Central memory CD8-positive, alpha-beta T cell (primary cell): ENCODE results near the gene DTD1.
"Not testable (repeated sequence)": the region's sequence is repeated elsewhere in the genome, so short reads cannot be mapped to it uniquely, and the experiment has no call there.

Experiments
- ATAC-seq: fragments of 150-1000 bp; cut with Tn5 transposase; replicated peaks from 2 replicates; pipeline ENCODE4 v1.10.0; 2022; ENCODE audit warnings: mild to moderate bottlenecking, moderate FRiP score, moderate number of reproducible peaks; ENCODE audit not compliant: poor library complexity, severe bottlenecking; ENCODE audit errors: extremely low read depth
- DNase-seq, 2 donors: peaks; one replicate each; pipeline ENCODE4 v3.0.0; 2021; ENCODE audit warnings: low spot score in 2 of 2
- H3K27ac Mint-ChIP-seq: one replicate; pipeline ENCODE4 v1.8.0; 2022; ENCODE audit warnings: low read depth, mild to moderate bottlenecking, moderate library complexity, mixed read lengths
- H3K27me3 Mint-ChIP-seq: one replicate; pipeline ENCODE4 v1.8.0; 2022; ENCODE audit warnings: mixed read lengths
- H3K36me3 Mint-ChIP-seq: one replicate; pipeline ENCODE4 v1.8.0; 2022; ENCODE audit warnings: mild to moderate bottlenecking, moderate library complexity, mixed read lengths; ENCODE audit not compliant: insufficient read depth
- H3K4me1 Mint-ChIP-seq: one replicate; pipeline ENCODE4 v1.8.0; 2022; ENCODE audit warnings: mixed read lengths
- H3K4me3 Mint-ChIP-seq: one replicate; pipeline ENCODE4 v1.8.0; 2022; ENCODE audit warnings: mild to moderate bottlenecking, moderate library complexity, mixed read lengths
- H3K9me3 Mint-ChIP-seq: one replicate; pipeline ENCODE4 v1.8.0; 2022; ENCODE audit warnings: mixed read lengths

Gene DTD1

DNA sequence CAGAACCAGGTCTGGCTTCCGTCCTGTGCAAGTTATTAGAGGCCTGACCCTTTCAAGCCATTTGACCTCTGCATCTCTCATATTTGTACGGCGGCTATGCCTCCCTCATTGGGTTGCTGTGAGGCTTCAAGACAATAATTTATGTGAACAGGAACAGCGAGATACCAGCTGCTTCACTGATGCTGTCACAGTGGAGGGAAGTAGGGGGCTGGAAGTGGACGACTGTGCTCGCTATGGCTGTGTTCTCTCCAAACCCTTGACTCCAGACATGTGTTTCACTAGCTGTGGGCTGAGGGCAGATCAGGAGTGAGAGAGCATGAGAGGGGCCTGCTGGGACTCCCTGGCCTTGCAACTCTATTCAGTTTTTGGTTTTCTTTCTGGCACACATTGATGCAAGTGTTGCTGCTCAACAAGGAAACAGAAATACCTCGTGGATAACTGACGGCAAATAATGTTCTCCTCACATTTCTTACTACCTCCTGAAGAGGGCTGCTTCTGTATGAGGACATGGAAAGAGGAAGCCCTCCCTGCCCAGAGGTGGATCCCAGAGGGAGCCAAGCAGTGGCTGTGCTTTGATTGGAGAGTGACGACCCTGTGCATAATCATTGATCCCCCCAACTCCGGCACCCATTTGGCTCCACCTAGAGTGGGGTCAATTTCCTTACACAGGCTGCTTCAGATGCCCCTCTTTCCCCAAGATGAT lies 191.0 kb downstream of the DTD1 start:
- ATAC-seq (no peak), DNase-seq (no peak)
- Mint-ChIP-seq H3K27ac (no peak overlapping the region), H3K36me3 (no peaks in the 10 kb centered on the region), H3K27me3 (peaks cover 23% of the 10 kb centered on the region), H3K4me3 (no peak overlapping the region), H3K9me3 (no peaks in the 10 kb centered on the region), H3K4me1 (no peaks in the 10 kb centered on the region)

DNA sequence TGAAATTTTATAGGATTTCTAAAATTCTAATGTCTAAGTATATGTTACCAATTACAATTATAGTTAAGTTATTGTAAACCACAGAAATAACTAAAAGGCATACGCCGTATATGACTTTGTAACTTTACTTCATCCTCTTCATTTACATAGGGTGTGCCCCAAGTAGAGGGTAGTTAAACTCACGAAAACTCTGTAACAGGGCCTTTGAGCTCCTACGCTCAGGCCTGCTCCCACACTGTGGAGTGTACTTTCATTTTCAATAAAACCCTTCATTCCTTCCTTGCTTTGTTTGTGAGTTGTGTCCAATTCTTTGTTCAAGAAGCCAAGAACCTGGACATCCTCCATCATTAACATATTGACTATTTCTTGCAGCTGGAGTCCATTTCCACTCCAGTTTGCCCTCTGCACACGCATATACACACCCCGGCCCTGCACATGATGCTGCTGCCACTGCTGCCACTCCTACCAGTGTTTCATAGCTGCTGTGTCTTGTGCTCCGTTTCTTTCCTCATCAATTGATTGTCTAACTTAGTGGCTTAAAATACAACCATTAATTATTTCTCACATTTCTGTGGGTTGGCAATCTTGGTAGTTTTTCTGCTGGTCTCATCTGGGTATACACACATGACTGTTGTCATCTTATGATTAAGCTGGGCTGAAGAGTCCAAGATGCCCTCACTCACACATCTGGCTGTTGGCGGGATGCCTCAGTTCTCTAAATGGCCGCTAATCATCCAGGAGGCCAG lies 192.7 kb downstream of the DTD1 start:
- Mint-ChIP-seq H3K36me3 (no peaks in the 10 kb centered on the region), H3K4me1 (no peaks in the 10 kb centered on the region), H3K27ac (no peak overlapping the region), H3K27me3 (peaks cover 38% of the 10 kb centered on the region), H3K9me3 (no peaks in the 10 kb centered on the region), H3K4me3 (no peak overlapping the region)
- DNase-seq = no peak
- no peak for ATAC-seq

DNA sequence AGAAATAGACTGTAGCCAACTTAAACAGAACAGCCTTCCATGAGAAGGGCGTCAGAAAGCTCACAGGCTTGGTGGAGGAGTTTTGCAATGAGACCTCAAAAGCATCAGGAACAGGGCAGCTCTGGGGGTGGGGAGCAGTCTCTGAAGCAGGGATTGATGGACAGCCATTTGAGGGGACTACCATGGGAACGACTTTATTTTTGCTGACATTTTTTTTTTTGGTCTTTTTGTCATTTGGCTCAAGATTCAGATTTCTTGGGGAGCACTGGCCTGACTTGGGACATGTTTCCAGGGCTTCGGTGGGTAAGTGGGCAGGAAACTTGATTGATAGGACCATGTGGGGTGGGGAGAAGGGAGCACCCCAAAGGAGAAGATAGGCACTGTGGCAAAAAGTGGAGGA lies 193.7 kb downstream of the DTD1 start:
- Mint-ChIP-seq H3K4me3 (no peak overlapping the region), H3K27ac (no peak overlapping the region), H3K4me1 (no peaks in the 10 kb centered on the region), H3K9me3 (no peaks in the 10 kb centered on the region), H3K36me3 (no peaks in the 10 kb centered on the region), H3K27me3 (peaks cover 45% of the 10 kb centered on the region)
- ATAC-seq (no peak), DNase-seq (no peak)

DNA sequence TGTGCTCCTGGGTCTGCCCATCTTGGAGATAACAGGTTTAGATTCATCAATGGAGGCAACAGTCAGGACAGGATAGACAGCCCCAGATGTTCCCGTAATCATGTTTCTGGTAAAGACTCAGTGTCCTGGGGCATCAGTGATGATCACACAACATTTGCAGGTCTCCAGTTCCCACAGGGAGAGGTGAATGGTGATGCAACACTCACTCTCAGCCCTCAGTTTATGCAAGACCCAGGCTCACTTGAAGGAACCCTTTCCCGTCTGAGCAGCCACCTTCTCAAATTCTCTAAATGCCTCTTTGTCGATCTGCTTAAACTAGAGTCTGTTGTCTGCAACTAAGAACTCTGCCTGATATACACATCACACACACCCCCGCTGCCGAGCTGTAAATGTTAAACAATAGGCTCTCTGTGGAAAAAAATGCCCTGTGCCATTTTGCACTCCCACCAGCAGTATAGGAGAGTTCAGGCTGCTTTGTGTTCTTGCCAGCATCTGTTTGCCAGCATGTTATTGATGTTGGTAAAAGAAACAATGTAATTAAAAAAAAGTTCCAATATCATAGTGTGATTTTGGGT lies 195.6 kb downstream of the DTD1 start:
- H3K27ac Mint-ChIP-seq = no peak overlapping the region
- no peak overlapping the region for H3K4me3 Mint-ChIP-seq
- H3K36me3 Mint-ChIP-seq = no peaks in the 10 kb centered on the region
- H3K4me1 Mint-ChIP-seq = no peaks in the 10 kb centered on the region
- DNase-seq (no peak), ATAC-seq (no peak)
- H3K27me3 Mint-ChIP-seq = peaks cover 44% of the 10 kb centered on the region
- H3K9me3 Mint-ChIP-seq = no peaks in the 10 kb centered on the region

DNA sequence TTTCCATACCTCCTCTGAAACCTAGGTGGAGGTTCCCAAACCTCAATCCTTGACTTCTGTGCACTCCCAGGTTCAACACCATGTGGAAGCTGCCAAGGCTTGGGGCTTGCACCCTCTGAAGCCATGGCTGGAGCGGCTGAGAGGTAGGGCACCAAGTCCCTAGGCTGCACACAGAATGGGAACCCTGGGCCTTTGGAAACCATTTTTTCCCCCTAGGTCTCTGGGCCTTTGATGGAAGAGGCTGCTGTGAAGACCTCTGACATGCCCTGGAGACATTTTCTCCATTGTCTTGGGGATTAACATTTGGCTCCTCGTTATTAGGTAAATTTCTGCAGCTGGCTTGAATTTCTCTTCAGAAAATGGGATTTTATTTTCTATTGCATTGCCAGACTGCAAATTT lies 199.2 kb downstream of the DTD1 start:
- H3K27me3 Mint-ChIP-seq = peaks cover 74% of the 10 kb centered on the region
- not testable (repeated sequence) for DNase-seq, H3K9me3 Mint-ChIP-seq, H3K4me1 Mint-ChIP-seq, H3K36me3 Mint-ChIP-seq, H3K4me3 Mint-ChIP-seq, H3K27ac Mint-ChIP-seq, ATAC-seq

DNA sequence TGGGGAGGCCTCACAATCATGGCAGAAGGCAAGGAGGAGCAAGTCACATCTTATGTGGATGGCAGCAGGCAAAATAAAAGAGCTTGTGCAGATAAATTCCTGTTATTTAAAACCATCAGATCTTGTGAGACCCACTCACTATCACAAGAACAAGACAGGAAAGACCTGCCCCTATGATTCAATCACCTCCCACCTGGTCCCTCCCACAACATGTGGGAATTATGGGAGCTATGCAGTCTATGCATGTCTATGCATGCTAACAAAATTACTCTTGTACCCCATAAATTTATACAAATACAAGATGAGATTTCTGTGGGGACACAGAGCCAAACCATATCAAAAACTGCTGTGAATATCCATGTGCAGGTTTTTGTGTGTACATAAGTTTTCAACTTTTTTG lies 200.2 kb downstream of the DTD1 start:
- peaks cover 81% of the 10 kb centered on the region for H3K27me3 Mint-ChIP-seq
- no peaks in the 10 kb centered on the region for H3K4me1 Mint-ChIP-seq
- DNase-seq = no peak
- H3K27ac Mint-ChIP-seq = no peak overlapping the region
- ATAC-seq = no peak
- H3K4me3 Mint-ChIP-seq = no peak overlapping the region
- H3K36me3 Mint-ChIP-seq = no peaks in the 10 kb centered on the region
- no peaks in the 10 kb centered on the region for H3K9me3 Mint-ChIP-seq

DNA sequence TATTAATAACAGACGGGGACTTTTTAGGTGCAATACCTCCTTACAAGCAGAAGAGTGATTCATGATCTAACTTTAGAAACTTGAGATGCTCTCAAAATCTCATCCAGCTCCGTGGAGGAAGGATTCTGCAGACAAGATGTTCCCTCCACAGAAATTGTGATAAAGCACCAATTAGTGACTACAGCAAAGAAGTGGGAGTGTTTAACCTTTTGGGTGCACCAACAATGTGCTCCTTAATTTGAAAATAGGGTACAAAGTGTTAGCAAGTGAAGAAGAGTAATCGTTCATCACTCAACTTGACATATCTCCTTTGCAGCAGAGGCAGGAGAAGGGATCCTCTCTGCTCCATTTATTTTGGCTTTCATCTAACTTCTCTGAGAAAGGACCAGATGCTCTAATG lies 202.9 kb downstream of the DTD1 start:
- H3K4me1 Mint-ChIP-seq = peaks cover 10% of the 10 kb centered on the region
- H3K4me3 Mint-ChIP-seq = no peak overlapping the region
- no peaks in the 10 kb centered on the region for H3K9me3 Mint-ChIP-seq
- peak overlapping the region; percentile 74 for H3K27ac Mint-ChIP-seq
- DNase-seq (no peak), ATAC-seq (no peak)
- H3K27me3 Mint-ChIP-seq = peaks cover 54% of the 10 kb centered on the region
- peaks cover 6% of the 10 kb centered on the region for H3K36me3 Mint-ChIP-seq

DNA sequence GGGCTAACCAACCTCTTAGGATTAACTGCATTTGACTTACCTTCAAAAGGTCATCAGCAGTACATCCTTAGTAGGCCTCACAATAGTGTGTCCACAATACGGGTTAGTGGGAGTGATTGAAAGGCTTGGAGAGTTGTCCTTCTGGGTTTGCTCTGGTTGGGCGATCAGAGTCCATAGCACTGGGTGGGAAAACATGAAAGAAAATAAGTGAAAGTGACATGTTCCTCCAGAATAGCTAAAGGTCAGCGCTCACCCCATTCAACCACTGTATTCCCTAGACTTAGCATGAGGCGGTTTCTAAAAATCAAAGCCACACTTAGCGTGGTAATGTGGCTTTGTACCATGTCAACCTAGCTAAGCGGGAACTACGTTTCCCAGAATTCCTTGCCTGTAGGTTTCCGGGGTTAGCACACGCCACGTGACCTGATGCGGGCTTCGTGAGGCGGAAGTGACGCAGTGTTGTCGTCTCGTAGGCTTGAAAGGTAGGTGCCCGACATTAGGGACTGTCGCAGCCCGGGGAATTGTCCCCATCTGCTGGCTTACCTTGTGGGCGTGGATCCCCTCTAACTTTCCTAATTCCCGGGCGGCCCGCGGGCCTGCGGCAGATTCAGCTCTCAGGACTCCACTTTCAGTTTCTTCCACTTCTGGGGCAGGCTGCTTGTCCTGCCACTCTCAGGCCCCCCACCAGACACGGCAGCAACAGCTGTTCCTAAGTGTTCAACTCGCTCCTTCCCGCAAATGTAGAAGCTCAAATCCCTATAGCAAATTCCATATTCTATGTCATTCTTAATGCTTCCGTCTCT lies 206.0 kb downstream of the DTD1 start:
- peak; percentile 72 to 78 for DNase-seq
- peak overlapping the region; percentile 91 for H3K4me3 Mint-ChIP-seq
- peak overlapping the region; percentile 99 for H3K27ac Mint-ChIP-seq
- H3K36me3 Mint-ChIP-seq = peaks cover 6% of the 10 kb centered on the region
- peaks cover 49% of the 10 kb centered on the region for H3K27me3 Mint-ChIP-seq
- H3K4me1 Mint-ChIP-seq = peaks cover 10% of the 10 kb centered on the region
- ATAC-seq = peak; percentile 98
- no peaks in the 10 kb centered on the region for H3K9me3 Mint-ChIP-seq

DNA sequence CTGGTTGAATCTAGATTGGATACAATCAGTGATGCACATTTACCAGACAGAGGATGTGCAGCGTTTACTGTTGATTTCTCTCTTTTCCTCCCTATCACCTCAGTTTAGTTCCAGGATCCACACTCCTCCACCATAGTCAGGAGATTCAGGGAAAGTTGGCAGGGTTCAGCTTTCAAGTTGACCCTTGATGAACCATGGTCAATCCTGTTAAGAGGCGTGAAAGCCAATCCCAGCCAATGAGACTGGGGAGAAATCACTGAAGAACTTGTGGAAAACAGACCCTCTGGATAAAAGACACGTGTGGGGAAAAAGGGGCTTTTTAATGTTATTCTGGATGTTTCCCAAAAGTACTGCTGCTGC lies 206.6 kb downstream of the DTD1 start:
- Mint-ChIP-seq H3K4me1 (peaks cover 10% of the 10 kb centered on the region), H3K4me3 (peak overlapping the region; percentile 91), H3K27ac (peak overlapping the region; percentile 99), H3K36me3 (peaks cover 6% of the 10 kb centered on the region), H3K27me3 (peaks cover 51% of the 10 kb centered on the region), H3K9me3 (no peaks in the 10 kb centered on the region)
- ATAC-seq (peak; percentile 8), DNase-seq (no peak)

DNA sequence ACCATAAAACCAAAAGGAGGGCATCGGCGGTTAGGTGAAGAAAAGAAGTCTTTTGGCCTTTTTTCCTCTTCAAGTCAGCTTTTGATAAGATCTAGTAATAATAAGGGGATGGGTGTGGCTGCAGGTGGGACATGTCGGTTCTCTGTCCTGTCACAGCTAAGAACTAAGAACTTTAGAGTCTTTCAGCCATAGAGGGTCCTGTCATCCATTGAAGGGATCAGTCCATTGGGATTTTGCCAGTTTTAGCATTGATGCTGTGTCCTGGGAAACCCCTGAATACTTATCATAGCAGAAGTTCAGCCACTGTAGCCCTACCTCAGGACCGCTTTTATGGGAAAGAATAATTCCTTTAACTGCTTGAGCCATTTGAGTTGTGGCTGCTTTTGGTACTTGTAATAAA lies 207.5 kb downstream of the DTD1 start:
- no peak overlapping the region for H3K27ac Mint-ChIP-seq
- ATAC-seq = no peak
- no peak for DNase-seq
- no peak overlapping the region for H3K4me3 Mint-ChIP-seq
- peaks cover 10% of the 10 kb centered on the region for H3K4me1 Mint-ChIP-seq
- H3K27me3 Mint-ChIP-seq = peaks cover 44% of the 10 kb centered on the region
- peaks cover 6% of the 10 kb centered on the region for H3K36me3 Mint-ChIP-seq
- no peaks in the 10 kb centered on the region for H3K9me3 Mint-ChIP-seq

DNA sequence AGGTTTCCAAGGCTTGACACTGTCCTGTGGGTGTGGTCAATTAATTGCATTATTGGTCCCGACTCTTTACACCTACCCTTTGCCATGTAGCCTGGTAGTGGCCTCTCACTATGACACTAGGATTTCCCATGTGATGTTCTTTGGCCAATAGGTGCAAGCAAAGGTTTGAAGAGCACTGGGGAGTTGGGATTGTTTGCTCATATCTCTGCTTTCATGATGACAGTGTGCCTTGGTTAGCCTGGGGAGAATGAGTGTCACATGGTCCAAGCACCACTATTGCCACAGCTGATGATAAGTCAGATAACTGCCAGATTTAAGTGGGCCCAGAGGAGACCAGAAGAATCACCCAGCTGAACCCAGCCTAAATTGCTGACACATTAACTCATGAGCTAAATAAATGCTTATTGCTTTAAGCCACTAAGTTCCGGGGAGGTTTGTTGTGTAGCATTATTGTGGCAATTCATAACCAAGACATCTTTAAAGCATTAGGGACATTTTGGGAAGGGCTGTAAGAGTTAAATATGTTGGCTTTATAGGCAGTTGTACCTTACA lies 208.5 kb downstream of the DTD1 start:
- no peak overlapping the region for H3K4me3 Mint-ChIP-seq
- no peak for DNase-seq

DNA sequence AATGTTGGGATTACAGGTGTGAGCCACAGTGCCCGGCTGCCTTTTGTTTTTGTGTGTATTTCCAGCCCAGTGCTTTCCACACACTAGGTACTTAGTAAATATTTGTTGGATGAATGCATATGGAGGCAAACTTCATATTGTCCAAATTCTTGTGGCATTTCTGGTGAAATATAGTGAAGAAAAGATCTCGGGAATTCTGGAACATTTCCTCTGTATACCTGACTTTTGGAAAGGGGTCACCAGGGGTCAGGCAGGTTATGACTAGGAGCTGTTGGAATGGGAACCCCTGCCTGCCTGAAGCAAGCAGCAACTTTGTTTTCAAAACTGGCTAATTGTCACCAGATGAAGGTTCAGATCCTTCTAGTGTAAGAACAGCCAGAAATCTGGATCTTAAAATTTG lies 213.7 kb downstream of the DTD1 start:
- H3K27ac Mint-ChIP-seq = no peak overlapping the region
- no peaks in the 10 kb centered on the region for H3K36me3 Mint-ChIP-seq
- H3K4me1 Mint-ChIP-seq = no peaks in the 10 kb centered on the region
- DNase-seq (no peak), ATAC-seq (no peak)
- no peak overlapping the region for H3K4me3 Mint-ChIP-seq
- H3K27me3 Mint-ChIP-seq = peaks cover 38% of the 10 kb centered on the region
- no peaks in the 10 kb centered on the region for H3K9me3 Mint-ChIP-seq

More for the DNA sequence above, 208.5 kb downstream of the DTD1 start:
- no peak for ATAC-seq
- peaks cover 35% of the 10 kb centered on the region for H3K27me3 Mint-ChIP-seq
- H3K36me3 Mint-ChIP-seq = peaks cover 6% of the 10 kb centered on the region
- H3K9me3 Mint-ChIP-seq = no peaks in the 10 kb centered on the region
- H3K27ac Mint-ChIP-seq = no peak overlapping the region
- peaks cover 10% of the 10 kb centered on the region for H3K4me1 Mint-ChIP-seq
